ENCODE results near the gene UBAP2L.

DNA sequence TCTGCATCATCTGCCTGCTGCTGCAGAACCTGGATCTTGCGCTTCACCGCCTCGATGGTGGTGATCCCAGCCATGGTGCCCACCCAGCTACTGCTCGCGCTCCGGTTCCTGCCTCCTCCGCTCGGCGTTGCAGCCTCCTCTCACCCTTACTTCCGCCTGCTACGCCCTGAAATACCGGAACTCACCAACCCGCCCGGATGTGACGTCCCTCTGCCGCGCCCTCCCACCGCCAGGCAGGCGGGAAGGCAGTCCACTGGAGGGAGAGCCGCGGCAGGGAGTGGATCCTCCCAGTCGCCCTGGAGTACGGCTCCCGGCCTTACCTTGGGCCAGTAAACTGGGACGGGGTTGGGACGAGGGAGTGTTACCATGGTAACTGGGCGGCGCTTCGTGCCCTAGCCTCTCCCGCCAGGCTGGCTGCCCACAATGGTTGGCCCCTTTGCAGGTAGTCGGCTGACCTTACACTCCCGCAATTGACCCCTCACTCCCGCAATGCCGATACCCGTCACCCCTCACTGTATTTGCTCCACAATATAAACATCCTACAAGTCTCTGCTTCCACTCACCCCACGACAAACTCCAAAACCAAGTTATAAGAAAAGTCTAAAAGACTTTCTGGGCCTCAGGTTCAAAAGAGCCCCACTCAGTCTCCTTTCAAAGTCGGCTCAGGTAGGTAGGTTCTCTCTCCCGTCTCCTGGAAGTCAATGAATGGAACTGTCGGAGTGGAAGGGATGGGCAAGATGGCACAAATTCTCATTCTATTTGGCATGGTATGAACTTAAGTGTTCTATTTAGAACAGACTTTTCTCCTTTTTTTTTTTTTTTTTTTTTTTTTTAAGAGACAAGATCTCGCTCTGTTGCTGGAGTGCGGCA is 37.5 kb upstream of the UBAP2L start:
- no peak for TF ChIP-seq GATA1 (IDR thresholded peaks at IDR 0.05; ENCODE audit: low read depth, low read length)
- TF ChIP-seq POLR2A (IDR thresholded peaks at IDR 0.05; ENCODE audit: low read length) = peak; percentile 99
